ENCODE data around the gene TBC1D32. TPM values are rescaled to one million over a fixed set of nuclear protein-coding genes. Genes with fewer than 3 reads are reported as not detected.

The TBC1D32 gene
- total RNA-seq, 4 donors from 2014 or later: 4.4 to 12.6 (median 6.6) TPM

DNA sequence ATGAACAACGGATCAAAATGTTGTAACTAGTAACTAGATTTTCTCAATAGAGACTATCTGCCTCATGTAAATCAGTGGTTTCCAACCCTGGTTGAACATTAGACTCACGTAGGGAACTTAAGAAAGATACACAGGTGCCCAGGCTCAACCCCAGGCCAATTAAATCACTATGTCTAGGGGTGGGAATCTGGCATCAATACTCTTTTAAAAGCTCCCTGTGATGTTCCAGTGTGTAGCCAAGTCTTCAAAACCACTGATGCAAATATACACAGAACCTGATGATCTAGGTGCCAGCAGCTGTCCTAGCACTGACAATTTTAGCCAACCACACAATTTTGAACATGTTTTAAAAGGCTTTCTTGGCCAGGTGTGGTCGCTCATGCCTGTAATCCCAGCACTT lies 128.7 kb downstream of the TBC1D32 start:
- TF ChIP-seq, protein P1, sequence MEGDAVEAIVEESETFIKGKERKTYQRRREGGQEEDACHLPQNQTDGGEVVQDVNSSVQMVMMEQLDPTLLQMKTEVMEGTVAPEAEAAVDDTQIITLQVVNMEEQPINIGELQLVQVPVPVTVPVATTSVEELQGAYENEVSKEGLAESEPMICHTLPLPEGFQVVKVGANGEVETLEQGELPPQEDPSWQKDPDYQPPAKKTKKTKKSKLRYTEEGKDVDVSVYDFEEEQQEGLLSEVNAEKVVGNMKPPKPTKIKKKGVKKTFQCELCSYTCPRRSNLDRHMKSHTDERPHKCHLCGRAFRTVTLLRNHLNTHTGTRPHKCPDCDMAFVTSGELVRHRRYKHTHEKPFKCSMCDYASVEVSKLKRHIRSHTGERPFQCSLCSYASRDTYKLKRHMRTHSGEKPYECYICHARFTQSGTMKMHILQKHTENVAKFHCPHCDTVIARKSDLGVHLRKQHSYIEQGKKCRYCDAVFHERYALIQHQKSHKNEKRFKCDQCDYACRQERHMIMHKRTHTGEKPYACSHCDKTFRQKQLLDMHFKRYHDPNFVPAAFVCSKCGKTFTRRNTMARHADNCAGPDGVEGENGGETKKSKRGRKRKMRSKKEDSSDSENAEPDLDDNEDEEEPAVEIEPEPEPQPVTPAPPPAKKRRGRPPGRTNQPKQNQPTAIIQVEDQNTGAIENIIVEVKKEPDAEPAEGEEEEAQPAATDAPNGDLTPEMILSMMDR (IDR thresholded peaks at IDR 0.05; ENCODE audit: low read depth): no peak

GRCh38 chr6:121201105-121201504 lies 133.2 kb downstream of the TBC1D32 start:
- TF ChIP-seq, protein P1 (IDR thresholded peaks at IDR 0.05; ENCODE audit: low read depth): no peak

DNA sequence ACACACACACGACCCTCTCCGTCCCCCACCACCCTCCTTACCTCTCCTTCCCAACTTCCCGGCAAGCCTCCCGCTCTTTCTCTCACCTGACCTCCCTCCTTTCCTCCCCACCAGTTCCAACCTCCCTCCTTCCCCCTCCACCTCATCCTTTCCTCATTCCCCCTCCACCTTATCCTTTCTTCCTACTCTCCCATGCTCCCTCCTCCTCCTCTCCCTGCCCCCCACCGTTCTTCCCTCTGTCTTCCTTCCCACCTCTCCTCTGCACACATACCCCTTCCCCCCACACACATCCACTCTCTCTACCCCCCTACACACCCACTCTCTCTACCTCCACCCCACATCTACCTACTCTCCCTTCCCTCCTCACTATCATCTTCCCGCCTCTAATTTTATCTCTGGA lies 144.2 kb downstream of the TBC1D32 start:
- TF ChIP-seq, protein P1 (IDR thresholded peaks at IDR 0.05; ENCODE audit: low read depth): no peak

DNA sequence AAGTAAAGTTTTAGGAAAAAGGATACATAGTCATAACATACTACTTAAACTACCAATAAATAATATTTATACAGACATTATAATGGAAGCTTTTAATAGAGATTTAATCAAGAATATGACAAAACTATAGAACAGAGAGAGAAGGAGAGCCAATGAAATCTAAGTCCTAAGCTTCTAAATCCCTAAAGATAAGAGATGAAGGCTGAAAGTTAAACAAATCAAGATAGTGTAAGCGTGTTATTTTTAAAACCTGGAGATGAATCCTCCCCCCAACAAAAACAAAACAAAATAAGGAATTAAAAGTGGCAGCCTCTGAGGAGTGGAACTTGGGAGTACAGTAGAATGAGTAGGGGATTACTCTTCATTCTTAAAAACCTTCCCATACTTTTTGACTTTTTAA lies 145.9 kb downstream of the TBC1D32 start:
- TF ChIP-seq, protein P1 (IDR thresholded peaks at IDR 0.05; ENCODE audit: low read depth): no peak

DNA sequence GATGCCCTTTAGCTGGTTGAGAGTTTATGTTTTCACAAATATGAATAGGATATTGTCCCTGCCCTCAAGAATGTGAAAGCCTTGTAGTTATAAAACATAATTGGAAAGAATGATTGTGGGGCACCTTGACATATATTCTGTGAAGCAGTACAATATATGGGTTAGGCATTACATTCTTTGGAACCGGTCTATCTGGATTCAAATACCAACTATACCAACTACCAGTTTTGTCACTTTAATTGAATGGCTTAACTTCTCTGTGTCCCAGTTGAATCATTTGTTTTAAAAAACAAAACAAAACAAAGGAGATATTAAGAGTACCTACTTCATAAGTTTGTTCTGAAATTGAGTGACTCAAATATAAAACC lies 146.5 kb downstream of the TBC1D32 start:
- TF ChIP-seq, protein P1 (IDR thresholded peaks at IDR 0.05; ENCODE audit: low read depth): no peak

GRCh38 chr6:121187200-121187832 lies 147.0 kb downstream of the TBC1D32 start:
- TF ChIP-seq, protein P1 (IDR thresholded peaks at IDR 0.05; ENCODE audit: low read depth): no peak

GRCh38 chr6:121183742-121184141 lies 150.5 kb downstream of the TBC1D32 start:
- TF ChIP-seq, protein P1 (IDR thresholded peaks at IDR 0.05; ENCODE audit: low read depth): no peak

All from subcutaneous adipose tissue (tissue), 4 donors.